ENCODE data around the gene PREX1.

The PREX1 gene

DNA sequence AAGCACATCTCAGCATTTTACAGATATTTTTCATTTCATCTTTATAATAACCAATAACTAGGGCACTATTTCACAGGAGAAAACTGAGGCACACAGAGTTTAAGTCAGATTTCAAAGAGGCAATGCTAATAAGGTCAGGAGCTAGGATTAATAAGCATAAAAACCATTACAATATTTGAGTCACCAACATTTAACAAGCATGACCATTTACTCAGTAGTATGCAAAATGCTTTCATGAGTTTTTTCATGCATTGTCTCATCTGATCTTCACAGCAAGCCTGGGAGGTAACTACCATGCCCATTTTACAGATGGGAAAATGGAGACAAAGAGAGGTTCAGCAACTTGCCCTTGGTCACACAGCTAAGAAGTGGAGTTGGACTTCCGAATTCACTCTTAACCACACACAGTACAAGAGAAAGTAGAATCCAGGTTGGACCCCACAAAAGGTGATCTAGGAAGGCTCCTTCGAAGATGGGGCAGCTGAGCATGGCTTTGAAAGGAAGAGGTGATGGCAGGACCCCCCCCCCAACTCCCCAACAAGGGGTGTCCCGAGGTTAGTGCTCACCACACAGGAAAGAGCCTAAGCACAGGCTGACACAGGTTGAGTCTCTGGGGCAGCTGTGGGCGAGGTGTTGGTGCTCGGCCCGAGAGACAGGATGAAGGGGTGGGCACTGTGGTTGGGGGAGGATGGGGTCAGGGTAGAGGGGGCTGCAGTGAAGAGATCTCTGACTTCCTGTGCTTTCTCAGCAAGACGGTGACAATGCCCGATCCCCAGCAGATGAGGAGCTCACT lies 108.8 kb downstream of the PREX1 start:
- no peak for TF ChIP-seq TCF4 (CRISPR knock-in tag; IDR thresholded peaks at IDR 0.05; ENCODE audit: borderline replicate concordance)
- no peak for TF ChIP-seq ARNTL (CRISPR knock-in tag; IDR thresholded peaks at IDR 0.05; ENCODE audit: borderline replicate concordance, low read depth)
- no peak for TF ChIP-seq ZFP30 (CRISPR knock-in tag; IDR thresholded peaks at IDR 0.05)
- TF ChIP-seq ZNF70 (CRISPR knock-in tag; IDR thresholded peaks at IDR 0.05) = no peak
- TF ChIP-seq GLIS3 (CRISPR knock-in tag; IDR thresholded peaks at IDR 0.05) = no peak
- TF ChIP-seq ZNF8 (CRISPR knock-in tag; IDR thresholded peaks at IDR 0.05) = no peak
- ATAC-seq = no peak

DNA sequence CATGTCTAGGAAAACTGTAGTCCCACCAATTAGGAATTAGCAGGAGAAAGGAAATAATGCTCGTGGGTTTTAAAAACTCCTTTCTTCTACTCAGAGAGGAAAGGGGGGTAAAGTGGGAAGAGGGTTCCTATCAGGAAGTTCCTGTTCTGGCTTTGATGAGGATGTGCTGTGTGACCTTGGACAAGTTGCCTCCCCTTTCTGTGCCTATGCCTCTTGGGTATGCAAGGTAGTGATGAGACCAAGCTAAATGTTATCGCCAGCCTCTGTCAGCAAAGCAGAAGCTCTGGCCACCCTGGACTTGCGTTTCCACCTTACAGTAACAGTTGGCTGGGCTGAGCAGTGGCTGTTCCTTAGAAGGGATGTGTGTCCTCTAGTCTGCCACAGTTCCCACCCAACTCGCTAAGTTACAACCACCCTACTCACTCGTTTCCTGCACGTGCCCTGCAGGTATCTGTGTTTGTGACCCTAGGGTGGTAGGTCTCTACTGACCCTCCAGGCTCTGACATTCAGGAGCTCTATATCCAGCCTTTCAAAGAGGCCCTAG lies 110.0 kb downstream of the PREX1 start:
- ATAC-seq = no peak
- TF ChIP-seq TCF4 (CRISPR knock-in tag; IDR thresholded peaks at IDR 0.05; ENCODE audit: borderline replicate concordance) (no peak), OSR1 (CRISPR knock-in tag; IDR thresholded peaks at IDR 0.05) (no peak), ZNF70 (CRISPR knock-in tag; IDR thresholded peaks at IDR 0.05) (no peak), ISL1 (CRISPR knock-in tag; IDR thresholded peaks at IDR 0.05) (no peak)
- TF ChIP-seq, protein P1, sequence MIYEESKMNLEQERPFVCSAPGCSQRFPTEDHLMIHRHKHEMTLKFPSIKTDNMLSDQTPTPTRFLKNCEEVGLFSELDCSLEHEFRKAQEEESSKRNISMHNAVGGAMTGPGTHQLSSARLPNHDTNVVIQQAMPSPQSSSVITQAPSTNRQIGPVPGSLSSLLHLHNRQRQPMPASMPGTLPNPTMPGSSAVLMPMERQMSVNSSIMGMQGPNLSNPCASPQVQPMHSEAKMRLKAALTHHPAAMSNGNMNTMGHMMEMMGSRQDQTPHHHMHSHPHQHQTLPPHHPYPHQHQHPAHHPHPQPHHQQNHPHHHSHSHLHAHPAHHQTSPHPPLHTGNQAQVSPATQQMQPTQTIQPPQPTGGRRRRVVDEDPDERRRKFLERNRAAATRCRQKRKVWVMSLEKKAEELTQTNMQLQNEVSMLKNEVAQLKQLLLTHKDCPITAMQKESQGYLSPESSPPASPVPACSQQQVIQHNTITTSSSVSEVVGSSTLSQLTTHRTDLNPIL (CRISPR knock-in tag; IDR thresholded peaks at IDR 0.05; ENCODE audit: low read depth) = no peak

DNA sequence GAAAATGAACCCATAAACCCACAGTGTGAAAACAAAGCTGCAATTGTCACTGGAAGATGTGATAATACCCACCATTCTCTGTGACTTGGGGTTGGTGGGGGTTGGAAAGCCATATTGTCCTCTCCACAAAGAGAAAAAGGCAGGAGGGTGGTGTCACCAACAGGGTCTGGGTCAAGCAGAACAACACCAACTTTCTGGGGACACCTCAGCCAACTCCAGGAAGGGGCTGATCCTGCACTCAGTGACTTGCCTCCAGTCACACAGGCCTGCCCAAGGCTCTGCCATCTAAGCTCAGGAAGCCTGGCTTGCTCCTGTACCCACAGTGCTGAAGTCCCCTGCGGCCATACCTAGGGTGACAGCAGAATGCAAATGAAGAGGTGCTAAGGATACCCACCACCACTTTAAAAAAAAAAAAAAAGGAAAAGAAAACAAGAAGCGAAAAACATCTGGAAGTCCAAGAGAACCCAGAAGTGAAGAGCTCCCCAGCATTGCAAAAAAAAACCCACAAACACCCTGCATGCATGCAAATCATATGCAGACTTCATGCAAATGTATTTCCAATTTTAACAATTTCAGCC lies 110.6 kb downstream of the PREX1 start:
- ATAC-seq = no peak
- TF ChIP-seq ARNTL (CRISPR knock-in tag; IDR thresholded peaks at IDR 0.05; ENCODE audit: borderline replicate concordance, low read depth) (no peak), TCF4 (CRISPR knock-in tag; IDR thresholded peaks at IDR 0.05; ENCODE audit: borderline replicate concordance) (no peak), TOX (CRISPR knock-in tag; IDR thresholded peaks at IDR 0.05; ENCODE audit: borderline replicate concordance) (no peak), OSR1 (CRISPR knock-in tag; IDR thresholded peaks at IDR 0.05) (no peak), ZNF8 (CRISPR knock-in tag; IDR thresholded peaks at IDR 0.05) (no peak)
- TF ChIP-seq, protein P2, sequence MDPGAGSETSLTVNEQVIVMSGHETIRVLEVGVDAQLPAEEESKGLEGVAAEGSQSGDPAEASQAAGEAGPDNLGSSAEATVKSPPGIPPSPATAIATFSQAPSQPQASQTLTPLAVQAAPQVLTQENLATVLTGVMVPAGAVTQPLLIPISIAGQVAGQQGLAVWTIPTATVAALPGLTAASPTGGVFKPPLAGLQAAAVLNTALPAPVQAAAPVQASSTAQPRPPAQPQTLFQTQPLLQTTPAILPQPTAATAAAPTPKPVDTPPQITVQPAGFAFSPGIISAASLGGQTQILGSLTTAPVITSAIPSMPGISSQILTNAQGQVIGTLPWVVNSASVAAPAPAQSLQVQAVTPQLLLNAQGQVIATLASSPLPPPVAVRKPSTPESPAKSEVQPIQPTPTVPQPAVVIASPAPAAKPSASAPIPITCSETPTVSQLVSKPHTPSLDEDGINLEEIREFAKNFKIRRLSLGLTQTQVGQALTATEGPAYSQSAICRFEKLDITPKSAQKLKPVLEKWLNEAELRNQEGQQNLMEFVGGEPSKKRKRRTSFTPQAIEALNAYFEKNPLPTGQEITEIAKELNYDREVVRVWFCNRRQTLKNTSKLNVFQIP (CRISPR knock-in tag; IDR thresholded peaks at IDR 0.05; ENCODE audit: borderline replicate concordance, low read depth) = no peak
- TF ChIP-seq, protein P3, sequence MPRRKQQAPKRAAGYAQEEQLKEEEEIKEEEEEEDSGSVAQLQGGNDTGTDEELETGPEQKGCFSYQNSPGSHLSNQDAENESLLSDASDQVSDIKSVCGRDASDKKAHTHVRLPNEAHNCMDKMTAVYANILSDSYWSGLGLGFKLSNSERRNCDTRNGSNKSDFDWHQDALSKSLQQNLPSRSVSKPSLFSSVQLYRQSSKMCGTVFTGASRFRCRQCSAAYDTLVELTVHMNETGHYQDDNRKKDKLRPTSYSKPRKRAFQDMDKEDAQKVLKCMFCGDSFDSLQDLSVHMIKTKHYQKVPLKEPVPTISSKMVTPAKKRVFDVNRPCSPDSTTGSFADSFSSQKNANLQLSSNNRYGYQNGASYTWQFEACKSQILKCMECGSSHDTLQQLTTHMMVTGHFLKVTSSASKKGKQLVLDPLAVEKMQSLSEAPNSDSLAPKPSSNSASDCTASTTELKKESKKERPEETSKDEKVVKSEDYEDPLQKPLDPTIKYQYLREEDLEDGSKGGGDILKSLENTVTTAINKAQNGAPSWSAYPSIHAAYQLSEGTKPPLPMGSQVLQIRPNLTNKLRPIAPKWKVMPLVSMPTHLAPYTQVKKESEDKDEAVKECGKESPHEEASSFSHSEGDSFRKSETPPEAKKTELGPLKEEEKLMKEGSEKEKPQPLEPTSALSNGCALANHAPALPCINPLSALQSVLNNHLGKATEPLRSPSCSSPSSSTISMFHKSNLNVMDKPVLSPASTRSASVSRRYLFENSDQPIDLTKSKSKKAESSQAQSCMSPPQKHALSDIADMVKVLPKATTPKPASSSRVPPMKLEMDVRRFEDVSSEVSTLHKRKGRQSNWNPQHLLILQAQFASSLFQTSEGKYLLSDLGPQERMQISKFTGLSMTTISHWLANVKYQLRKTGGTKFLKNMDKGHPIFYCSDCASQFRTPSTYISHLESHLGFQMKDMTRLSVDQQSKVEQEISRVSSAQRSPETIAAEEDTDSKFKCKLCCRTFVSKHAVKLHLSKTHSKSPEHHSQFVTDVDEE (CRISPR knock-in tag; IDR thresholded peaks at IDR 0.05) = no peak

DNA sequence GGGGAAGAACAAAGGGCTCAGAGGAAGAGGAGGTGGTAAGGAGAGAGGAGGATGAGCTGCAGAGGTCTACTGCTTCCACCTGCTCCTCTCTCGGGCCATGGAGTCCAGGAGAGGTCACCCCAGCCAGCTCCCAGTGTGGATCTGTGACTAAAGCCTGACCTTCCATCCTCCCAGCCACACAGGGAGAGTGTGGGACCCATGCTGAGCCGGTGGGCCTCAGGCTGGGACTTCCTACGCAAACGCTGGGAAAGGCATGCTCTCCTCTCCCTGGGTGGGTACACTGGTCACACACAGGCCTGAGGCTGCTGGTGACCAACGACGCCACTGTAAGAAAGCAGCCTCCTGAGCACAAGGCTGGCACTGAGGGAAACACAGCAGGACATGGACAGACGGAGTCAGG lies 111.3 kb downstream of the PREX1 start:
- TF ChIP-seq RARB (CRISPR knock-in tag; IDR thresholded peaks at IDR 0.05) (no peak), ARNTL (CRISPR knock-in tag; IDR thresholded peaks at IDR 0.05; ENCODE audit: borderline replicate concordance, low read depth) (no peak), ISL1 (CRISPR knock-in tag; IDR thresholded peaks at IDR 0.05) (no peak), SNAI2 (CRISPR knock-in tag; IDR thresholded peaks at IDR 0.05) (no peak), ZNF565 (CRISPR knock-in tag; conservative IDR thresholded peaks at IDR 0.05; ENCODE audit: low read depth) (no peak), OSR1 (CRISPR knock-in tag; IDR thresholded peaks at IDR 0.05) (no peak), ZNF8 (CRISPR knock-in tag; IDR thresholded peaks at IDR 0.05) (no peak), ZFP3 (CRISPR knock-in tag; IDR thresholded peaks at IDR 0.05) (no peak), ESRRG (CRISPR knock-in tag; IDR thresholded peaks at IDR 0.05) (no peak), ZNF70 (CRISPR knock-in tag; IDR thresholded peaks at IDR 0.05) (no peak), CSDC2 (CRISPR knock-in tag; IDR thresholded peaks at IDR 0.05) (no peak), GLIS3 (CRISPR knock-in tag; IDR thresholded peaks at IDR 0.05) (no peak)
- TF ChIP-seq, protein P3 (CRISPR knock-in tag; IDR thresholded peaks at IDR 0.05) = no peak
- TF ChIP-seq, protein P4, sequence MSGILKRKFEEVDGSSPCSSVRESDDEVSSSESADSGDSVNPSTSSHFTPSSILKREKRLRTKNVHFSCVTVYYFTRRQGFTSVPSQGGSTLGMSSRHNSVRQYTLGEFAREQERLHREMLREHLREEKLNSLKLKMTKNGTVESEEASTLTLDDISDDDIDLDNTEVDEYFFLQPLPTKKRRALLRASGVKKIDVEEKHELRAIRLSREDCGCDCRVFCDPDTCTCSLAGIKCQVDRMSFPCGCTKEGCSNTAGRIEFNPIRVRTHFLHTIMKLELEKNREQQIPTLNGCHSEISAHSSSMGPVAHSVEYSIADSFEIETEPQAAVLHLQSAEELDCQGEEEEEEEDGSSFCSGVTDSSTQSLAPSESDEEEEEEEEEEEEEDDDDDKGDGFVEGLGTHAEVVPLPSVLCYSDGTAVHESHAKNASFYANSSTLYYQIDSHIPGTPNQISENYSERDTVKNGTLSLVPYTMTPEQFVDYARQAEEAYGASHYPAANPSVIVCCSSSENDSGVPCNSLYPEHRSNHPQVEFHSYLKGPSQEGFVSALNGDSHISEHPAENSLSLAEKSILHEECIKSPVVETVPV (CRISPR knock-in tag; IDR thresholded peaks at IDR 0.05) = no peak
- no peak for ATAC-seq
